Motor neuron (in vitro differentiated cells): ENCODE measurements around the gene SYT15B. TPM values are rescaled to one million over a fixed set of nuclear protein-coding genes. Genes with fewer than 3 reads are reported as not detected.

ENCODE experiments used
- total RNA-seq, 8 experiments: library from RNA; unstranded; fragments of 300-600 nt; gene quantifications; 2 replicates each; pipeline versions ENCODE4 v1.2.3 to v1.2.4, GENCODE V29; 2022

Gene SYT15B
- total RNA-seq, 8 experiments from 2014 or later: 0.18 to 2.4 (median 0.46) TPM; not detected in 1

Other genes starting within 250 kb of the SYT15B start
- 10 to 100 TPM in 1 of 8 experiments, 1 to 10 TPM in 7; 4.3 to 21.4 (median 5.7) TPM for gene AGAP9, start 240.0 kb downstream of the SYT15B start, total RNA-seq
- gene NPY4R2, start 155.1 kb upstream of the SYT15B start, total RNA-seq: 1 to 10 TPM in 1 of 8 experiments, under 1 TPM in 3, not detected in 4; 0.11 to 1.4 (median 0.21) TPM
- gene FAM25C, start 236.2 kb upstream of the SYT15B start, total RNA-seq: not detected